HG03460 (cell line): ENCODE data around the gene LHPP.

Experiments
- ATAC-seq: cut with Tn5 transposase; IDR thresholded peaks from one replicate; pipeline ENCODE4 v1.9.1; 2021; ENCODE audit not compliant: unreplicated experiment

The LHPP gene

DNA sequence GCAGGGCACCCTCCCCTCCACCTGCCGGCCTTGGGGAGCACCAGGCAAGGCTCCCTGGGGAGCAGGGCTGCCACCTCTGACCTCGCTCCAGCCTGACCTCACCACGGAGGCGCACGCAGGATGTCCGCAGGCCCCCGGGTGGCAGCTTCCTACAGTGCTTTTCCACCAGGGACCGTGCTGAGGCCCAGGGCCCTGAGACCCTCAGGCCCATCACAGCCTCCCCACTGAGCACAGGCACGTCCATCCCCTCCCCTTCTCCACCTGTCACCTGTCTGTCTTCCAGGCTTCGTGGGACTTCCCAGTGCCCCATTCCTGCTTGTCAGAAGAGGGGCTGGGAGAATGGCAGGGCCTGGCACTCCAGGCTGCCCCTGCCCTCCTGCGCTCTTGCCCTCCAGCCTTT lies 90.1 kb downstream of the LHPP start:
- ATAC-seq = no peak

DNA sequence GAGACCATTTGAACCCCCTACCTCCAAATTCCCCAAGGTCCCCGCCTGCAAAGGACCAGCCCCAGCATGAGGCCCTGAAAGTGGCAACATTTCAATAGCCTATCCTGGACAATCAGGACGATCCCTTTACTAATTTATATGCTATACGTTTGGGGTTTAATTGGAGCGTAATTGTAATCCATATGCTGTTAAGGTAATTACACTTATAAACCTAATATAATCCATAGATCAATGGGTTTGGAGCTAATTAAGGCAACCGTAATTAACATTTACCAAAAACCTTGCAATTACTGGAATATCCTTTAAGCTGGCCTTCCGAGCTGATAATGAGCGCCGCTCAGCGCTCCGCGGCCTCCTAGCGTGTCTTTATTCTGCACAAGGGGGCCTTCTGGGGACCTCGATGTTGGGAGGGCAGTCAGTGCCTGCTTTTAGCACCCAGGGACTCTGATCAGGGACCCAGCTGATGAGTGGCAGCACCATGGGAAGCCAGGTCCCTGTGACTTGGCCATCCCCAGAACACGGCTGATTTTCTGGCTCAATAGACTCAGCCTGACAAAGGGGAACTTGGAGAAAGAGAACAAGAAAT lies 91.2 kb downstream of the LHPP start:
- no peak for ATAC-seq

GRCh38 chr10:124554085-124554858 lies 92.6 kb downstream of the LHPP start:
- ATAC-seq = no peak

GRCh38 chr10:124557167-124557566 lies 95.5 kb downstream of the LHPP start:
- no peak for ATAC-seq

GRCh38 chr10:124557648-124558338 lies 96.2 kb downstream of the LHPP start:
- ATAC-seq = no peak

DNA sequence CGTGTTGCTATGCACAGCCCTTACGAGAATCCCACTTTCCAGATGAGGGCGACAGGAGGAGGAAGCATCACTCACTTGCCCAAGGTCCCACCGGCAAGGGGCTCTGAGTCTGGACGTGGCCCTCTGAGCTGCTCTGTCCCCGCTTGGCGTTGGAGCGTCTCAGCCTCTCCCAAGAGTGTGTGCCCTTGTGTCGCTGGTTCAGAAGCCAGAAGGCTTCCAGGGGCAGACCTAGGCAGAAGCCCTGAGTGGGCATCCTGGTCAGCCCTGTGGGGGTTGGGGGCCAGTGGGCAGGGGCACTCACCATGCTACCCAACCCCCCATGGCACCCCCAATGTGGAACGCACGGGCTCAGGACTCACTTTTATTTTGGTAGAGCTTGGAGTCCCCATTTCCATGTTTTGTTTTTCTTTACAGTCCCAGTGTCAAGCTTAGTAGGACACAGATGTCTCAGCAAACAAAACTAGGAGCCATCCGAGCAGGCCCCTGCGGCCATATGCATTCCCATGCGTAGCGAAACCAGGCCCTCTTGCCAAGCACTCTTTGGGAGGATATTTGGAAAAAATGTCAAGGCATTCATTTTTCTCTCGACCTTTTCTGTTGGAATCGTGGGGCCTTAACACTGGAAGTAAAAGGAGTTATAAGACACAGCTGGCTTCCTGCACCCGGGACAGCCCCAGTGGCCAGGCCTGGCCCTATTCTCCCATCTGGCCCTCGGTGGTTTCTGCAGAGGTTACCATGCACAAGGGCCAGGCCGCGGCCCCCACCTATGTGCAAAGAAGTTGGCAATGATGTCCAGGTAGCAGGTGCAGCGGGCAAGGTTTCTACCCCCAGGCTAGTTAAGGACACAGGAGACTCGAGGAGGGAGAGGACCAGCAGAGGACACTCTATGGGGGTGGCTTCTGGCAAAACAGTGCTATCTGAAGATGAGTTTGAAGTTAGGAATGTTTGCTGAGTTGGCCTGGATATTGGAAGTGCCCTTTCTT lies 97.0 kb downstream of the LHPP start:
- ATAC-seq = no peak

- ATAC-seq = no peak
Observed at GRCh38 chr10:124559372-124560132, 97.9 kb downstream of the LHPP start.

DNA sequence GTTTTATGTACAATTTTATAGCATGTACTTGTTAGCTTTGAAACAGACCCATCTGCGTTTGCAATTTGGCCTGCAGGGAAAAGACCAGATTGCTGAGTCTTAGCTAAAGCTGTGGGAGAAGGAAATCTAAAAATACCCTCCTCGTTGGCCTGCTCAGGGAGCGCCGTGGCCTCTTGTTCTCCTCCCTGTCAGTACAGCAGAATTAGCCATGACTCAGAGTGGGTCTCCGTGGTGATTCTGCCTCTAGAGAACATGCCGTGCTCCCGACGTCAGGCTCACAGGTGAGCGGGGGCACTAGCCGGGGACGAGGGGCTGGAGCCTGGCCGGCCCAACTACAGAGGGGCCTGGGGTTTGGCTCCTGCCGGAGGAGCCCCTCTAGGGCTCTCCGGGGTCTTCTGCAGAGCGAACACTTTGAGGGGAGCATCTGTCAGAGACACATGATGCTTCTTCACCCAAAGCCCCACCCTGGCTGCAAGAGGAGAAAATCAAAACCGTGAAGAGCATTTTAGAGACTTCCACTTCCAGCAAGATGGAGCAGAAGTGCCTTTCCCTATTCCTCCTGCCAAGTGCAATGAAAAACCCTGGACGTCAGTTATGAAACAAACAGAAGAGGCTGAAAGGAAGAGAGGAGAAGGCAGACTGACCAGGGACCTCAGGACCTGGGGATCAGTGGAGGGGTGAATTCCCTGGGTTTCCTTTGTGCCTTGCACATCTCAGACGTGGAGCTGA lies 98.9 kb downstream of the LHPP start:
- no peak for ATAC-seq

DNA sequence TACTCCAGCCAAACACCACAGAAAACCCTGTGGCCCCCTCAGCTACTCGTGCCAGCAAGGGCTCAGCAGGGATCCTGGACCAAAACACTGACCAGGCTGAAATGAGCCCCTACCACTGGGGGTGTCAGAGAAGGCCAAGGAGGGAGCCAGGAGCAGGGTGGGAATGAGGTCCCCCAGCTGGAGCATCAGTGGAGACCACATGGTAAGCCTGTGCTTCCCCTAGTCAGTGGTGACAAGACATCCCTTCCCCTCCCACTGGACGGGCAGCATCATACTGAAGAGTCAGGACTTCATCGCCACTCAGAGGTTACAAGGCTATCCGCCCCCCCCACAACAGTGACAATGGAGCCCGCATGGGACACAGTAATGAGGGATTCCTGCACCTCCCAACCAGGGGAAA lies 99.6 kb downstream of the LHPP start:
- no peak for ATAC-seq

DNA sequence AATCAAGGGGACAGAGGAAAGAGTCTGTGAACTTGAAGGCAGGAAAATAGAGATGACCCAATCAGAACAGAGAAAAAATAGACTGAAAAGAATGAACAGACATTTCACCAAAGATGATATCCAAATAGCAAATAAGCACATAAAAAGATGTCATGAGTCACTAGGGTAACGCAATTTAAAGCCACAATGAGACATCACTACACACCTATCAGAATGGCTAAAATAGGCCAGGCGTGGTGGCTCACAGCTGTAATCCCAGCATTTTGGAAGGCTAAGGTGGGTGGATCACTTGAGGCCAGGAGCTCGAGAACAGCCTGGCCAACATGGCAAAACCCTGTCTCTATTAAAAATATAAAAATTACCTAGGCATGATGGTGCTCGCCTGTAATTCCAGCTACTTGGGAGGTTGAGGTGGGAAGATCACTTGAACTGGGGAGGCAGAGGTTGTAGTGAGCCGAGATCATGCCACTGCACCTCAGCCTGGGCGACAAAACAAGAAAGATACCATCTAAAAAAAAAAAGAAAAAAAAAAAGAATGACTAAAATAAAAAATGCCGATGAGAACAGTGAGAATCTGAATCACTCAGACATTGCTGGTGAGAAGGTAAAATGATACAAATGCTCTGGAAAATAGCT lies 100.9 kb downstream of the LHPP start:
- no peak for ATAC-seq

DNA sequence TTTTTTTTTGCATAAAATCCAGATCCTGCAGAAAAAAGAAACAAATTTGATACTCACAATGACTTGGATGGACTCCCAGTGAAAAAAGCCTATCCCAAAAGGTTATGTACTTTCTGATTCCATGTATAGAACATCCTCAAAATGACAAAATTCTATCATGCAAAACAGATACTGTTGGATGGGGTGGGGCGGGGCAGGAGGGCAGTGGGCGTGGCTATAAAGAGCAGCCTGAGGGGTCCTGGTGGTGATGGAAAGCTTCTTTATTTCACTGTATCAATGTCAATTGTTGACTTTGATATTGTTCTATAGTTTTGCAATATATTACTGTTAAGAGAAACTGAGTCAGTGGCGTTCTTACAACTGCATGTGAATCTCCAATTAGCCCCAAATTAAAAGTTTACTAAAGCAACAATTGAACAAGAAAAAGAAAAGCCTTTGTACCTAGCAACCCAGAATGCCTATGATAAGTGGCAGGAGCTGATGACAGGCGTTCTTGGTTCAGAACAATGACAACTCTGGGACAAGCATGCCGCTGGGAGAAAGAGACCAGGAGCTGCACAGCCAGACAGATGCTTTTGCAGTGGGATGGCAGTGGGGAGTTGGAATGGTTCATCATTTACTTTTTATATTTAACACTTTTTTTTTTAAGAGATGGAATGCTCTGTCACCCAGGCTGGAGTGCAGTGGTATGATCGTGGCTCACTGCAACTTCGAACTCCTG lies 101.9 kb downstream of the LHPP start:
- ATAC-seq = no peak

- ATAC-seq = no peak
Observed at GRCh38 chr10:124564881-124565280, 103.3 kb downstream of the LHPP start.

GRCh38 chr10:124565565-124566221 lies 104.1 kb downstream of the LHPP start:
- ATAC-seq = no peak

GRCh38 chr10:124566222-124566888 lies 104.7 kb downstream of the LHPP start:
- ATAC-seq = no peak

DNA sequence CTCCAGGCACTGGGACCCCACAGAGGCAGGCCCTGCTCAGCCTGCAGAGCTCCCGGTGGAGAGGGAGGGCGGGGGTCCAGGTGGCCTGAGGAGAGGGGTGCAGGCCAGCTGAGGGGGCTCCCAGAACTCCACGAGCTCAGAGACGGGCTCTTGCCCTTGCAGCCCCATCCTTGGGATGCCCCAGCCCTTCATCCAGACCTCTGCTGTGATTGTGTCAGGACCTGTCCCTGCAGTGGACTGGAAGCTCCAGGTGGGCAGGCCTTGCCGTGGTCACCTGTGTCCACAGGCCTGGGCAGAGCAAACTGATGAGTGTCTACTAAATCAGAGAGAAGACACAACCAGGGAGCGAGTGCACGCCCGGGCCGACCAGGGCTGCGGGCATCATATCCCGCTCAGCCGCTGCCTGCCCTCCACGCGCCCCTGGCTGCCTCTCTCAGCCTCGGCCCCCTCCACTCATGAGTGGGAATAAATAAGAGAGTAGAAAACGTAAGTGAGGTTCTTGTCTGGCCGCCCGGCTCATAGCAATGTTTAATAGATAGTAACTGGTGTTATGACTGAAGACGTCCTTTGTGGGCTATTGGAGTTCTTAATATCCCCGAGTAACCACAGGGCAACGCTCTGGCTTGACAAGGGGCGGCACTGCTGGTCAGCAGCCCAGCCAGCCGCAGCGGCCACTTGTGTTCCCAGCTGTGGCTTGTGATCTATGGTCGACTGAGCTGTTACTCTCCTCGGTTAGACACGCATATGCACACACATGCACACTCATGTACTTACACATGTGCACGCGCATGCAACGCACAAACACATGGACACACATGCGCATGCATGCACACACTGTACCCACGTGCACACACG lies 105.6 kb downstream of the LHPP start:
- ATAC-seq = no peak

DNA sequence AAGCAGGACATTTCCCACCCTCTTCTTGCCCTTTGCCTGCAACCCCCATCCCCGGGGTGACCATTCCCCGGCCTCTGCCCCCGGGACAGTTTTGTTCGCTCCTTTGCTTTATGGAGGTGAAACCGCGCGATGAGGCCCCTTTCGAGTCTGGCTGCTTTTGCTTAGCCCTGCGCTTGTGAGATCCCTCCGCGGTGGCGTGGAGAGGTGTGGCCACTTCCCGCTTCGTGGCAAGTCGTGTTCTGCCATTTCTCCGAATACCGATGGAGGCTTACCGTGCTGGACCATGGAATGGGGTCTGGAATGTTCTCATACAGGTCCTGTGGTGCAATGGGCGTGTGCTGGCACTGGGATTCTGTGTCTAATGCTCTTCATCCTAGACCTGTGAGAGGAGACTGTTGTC lies 106.7 kb downstream of the LHPP start:
- no peak for ATAC-seq
